Posterior vena cava (tissue), 2 donors: Measurements from ENCODE around the gene ABHD14A. TPM values are rescaled to one million over a fixed set of nuclear protein-coding genes. Genes with fewer than 3 reads are reported as not detected.

Source experiments
- DNase-seq: peaks from one replicate; pipeline ENCODE4 v3.0.0-alpha.2; 2020; ENCODE audit warnings: low spot score
- intact Hi-C, 2 donors: fragments of 100-400 bp; cut with DNase I; formaldehyde crosslinking; loops; one replicate each; pipeline versions ENCODE4 v1.14.1 to v1.14.2; 2022 to 2023
- total RNA-seq, 2 donors: library from RNA; stranded (reverse); fragmentation: NEBNext Ultra II Directional; extraction: Animal tissue kit (Norgen Biotek cat#: 25700); gene quantifications; one replicate each; pipeline ENCODE4 v1.2.1, GENCODE V29; 2021
- donor health status: DM: yes; HTN: yes; CAD: no.
- donor health status: DM: yes; HTN: yes; CAD: no.

The ABHD14A gene
- total RNA-seq, 2 donors from 2014 or later, result 8.4 to 18.6 TPM

GRCh38 chr3:51938780-51939425 lies 36.0 kb upstream of the ABHD14A start:
- peak; percentile 38 for DNase-seq
- intact Hi-C loops, result no loop called here

GRCh38 chr3:51940648-51941462 lies 34.0 kb upstream of the ABHD14A start:
- intact Hi-C loops, result no loop called here

GRCh38 chr3:51941463-51941797 lies 33.4 kb upstream of the ABHD14A start:
- intact Hi-C loops, result no loop called here
- DNase-seq, result no peak

More at GRCh38 chr3:51940648-51941462, 34.0 kb upstream of the ABHD14A start:
- peak; percentile 41 for DNase-seq

- peak; percentile 100 for DNase-seq
- intact Hi-C loops, result loop anchor here in 1 of 2 donors (1.0 kb wide), 1 partner anchor 36 kb away; no protein-coding TSS in a partner anchor
These were observed 32.9 kb upstream of the ABHD14A start, which contains the start of the genes PARP3 and RRP9 for GRCh38 chr3:51941798-51942602. Gene PARP3 (plus strand): TSS chr3:51942363. CDS start chr3:51943356, 993 bp downstream. Gene RRP9 (minus strand): TSS chr3:51941904. CDS start chr3:51941867, 37 bp downstream.

- peak; percentile 89 for DNase-seq
- intact Hi-C loops, result loop anchor here in 1 of 2 donors (1.0 kb wide), 1 partner anchor 35 kb away; no protein-coding TSS in a partner anchor
These were observed 32.0 kb upstream of the ABHD14A start for GRCh38 chr3:51942603-51943450.

- intact Hi-C loops, result no loop called here
- DNase-seq, result peak; percentile 79
These were observed 31.1 kb upstream of the ABHD14A start for GRCh38 chr3:51943451-51944391.

- peak; percentile 80 for DNase-seq
- intact Hi-C loops, result no loop called here
These were observed 30.3 kb upstream of the ABHD14A start for GRCh38 chr3:51944451-51945021.

GRCh38 chr3:51945031-51945840 lies 29.6 kb upstream of the ABHD14A start:
- peak; percentile 76 for DNase-seq
- intact Hi-C loops, result no loop called here

GRCh38 chr3:51945926-51946705 lies 28.7 kb upstream of the ABHD14A start:
- intact Hi-C loops, result no loop called here
- DNase-seq, result peak; percentile 47

GRCh38 chr3:51946796-51947195 lies 28.1 kb upstream of the ABHD14A start:
- intact Hi-C loops, result no loop called here
- peak; percentile 64 for DNase-seq

GRCh38 chr3:51947215-51947900 lies 27.5 kb upstream of the ABHD14A start:
- intact Hi-C loops, result no loop called here
- DNase-seq, result peak; percentile 69

- intact Hi-C loops, result no loop called here
- DNase-seq, result peak; percentile 53
These were observed 26.8 kb upstream of the ABHD14A start for GRCh38 chr3:51948016-51948580.

- intact Hi-C loops, result no loop called here
- peak; percentile 42 for DNase-seq
These were observed 25.7 kb upstream of the ABHD14A start for GRCh38 chr3:51949121-51949520.

- intact Hi-C loops, result no loop called here
- no peak for DNase-seq
These were observed 24.0 kb upstream of the ABHD14A start for GRCh38 chr3:51950899-51951298.

GRCh38 chr3:51953445-51953844 lies 21.4 kb upstream of the ABHD14A start:
- intact Hi-C loops, result no loop called here
- DNase-seq, result no peak
